Activated CD8-positive, alpha-beta memory T cell treated with anti-CD3 and anti-CD28 coated beads for 4 hours (primary cell): ENCODE data around the gene CFAP100.

Experiments
- DNase-seq, 2 donors: peaks; one replicate each; pipeline ENCODE4 v3.0.0-alpha.2; 2020; ENCODE audit warnings: low read depth in 2 of 2

CFAP100 gene

GRCh38 chr3:126399756-126400155, 5.0 kb downstream of the CFAP100 start:
- DNase-seq, result no peak

GRCh38 chr3:126401611-126402160, 7.0 kb downstream of the CFAP100 start:
- no peak for DNase-seq

DNA sequence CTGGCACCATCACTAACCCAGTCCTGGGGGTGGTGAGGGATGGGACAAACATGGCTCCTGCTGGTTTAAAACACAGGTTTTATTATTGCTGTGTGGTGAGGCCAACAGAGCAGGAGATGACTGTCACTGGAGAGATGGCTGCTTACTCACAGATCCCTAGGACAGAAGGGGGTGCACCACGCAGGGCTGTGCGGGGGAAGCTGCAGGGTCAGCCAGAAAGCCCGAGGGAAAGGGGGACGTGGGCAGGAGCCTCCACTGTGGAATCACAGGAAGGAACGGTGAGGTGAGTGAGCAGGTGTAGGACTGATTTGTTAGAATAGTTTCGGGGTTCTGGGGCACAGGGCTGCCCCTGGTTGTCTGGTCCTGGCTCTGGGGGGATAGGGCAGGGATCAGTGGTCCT, 7.5 kb downstream of the CFAP100 start:
- DNase-seq, result no peak

DNA sequence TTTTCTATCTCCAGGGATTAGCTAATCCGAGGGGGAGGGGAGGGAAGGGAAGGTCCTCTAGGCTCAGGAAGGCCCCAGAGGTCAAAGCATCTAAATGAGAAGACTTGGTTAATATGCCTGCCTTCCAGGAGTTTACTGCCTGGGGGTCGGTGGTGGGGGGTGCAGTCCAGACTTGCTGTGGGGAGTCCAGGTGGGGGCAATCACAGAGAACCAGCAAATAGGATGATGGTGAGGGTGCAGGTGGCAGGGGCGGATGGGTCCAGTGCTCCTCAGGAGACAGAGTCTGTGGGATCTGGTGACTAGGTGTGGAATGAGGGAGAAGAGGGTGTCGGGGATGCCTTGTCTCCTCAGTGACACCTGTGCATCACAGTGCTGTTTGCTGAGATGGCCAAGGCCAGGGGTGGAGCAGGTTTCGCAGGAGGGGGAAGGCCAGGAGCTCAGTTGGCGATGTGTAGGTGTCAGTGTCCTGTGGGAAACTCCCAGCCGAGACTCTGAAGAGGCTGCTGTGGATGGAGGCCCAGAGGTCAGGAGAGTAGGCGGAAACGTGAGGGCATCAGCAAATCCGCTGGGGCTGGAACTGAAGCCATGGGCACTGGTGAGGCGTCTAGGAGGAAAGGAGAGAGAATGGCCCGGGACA, 8.1 kb downstream of the CFAP100 start:
- no peak for DNase-seq

DNA sequence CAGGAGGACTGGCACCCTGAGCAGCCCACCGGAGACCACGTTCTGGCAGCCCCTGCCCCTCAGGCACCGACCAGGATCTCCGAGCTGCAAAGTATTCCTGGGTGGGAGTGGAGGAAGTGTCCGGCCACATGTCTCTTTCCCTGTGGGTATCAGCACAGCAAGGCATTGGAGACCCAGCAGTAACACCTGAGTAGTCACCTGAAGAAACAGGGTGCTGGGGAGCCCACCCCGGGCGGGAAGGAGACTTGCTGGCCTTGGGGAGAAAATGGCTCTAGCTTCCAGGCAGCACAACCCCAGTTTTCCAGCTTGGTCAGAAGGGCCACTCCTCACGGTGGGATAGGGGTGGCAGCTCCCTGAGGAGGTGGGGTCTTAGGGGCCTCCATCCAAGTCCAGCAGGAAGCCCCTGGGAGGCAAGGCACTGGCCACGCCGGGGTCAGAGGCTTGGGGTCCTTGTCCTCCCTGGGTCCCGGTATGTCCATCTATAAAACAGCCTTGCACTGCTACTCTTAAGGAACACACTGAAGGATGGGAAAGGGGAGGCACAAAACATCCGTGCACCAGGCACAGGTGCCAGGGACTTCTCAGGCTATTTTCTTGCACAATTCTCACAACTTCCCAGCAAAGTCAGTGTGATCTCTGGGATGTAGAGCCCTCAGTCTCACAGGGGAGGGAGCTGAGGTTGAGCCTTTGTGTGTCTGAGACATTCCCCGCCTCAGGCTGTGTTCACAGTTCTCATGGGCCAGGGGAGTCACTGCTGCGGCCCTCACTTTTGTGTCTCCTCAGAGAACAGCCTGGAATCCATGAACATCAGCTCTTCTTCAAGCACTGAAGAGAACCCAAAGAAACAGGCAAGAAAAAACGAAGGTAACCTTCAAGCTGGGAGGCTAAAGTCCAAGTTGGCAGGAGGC, 11.9 kb downstream of the CFAP100 start:
- no peak for DNase-seq

DNA sequence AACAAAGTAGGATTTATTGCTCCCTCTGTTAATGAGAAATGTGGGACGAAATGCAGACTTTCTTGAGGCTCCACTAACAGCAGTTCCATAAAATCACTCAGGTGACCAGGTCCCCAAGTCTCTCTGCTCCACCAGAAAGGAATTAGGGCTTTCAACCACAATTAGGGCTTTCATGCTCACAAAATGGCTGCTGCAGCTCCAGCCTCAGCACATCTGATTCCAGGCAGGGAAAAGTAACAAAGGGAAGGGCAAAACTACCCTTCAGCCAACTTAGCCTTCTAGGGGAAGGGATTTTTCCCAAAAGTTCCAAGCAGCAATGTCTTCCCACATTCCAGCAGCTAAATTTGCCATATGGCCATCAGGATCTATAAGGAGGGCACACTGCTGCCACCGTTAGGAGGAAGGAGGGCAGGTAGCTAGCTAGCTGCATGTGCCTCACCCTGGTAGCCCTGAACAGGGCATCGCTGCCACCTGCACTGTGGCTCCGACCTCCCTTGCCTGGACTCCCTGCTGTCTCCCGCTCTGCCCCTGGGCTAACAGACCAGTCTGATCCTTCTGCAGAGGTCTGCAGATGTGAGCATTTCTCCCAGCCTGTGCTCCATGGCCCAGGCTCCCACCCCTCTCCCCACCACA, 12.8 kb downstream of the CFAP100 start:
- no peak for DNase-seq

DNA sequence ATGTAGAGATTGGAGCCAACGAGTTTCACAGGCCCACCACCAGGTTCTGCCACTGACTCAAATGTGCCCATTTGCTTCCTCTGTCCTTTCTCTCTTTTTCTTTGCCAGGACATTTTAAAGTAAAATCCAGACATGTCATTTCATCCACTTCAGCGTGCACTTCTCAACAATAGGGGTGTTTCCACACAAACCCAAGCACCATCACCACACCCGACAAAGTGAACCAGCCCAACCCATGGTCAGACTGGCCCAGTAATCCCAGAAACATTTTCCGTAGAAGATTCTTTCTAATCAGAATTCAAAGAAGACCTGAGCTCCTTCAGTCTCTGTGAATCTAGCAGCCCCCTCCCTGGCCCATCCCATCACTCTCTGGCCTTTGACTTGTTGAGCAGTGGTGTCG, 13.4 kb downstream of the CFAP100 start:
- no peak for DNase-seq

GRCh38 chr3:126412841-126413692, 18.4 kb downstream of the CFAP100 start:
- DNase-seq, result no peak

DNA sequence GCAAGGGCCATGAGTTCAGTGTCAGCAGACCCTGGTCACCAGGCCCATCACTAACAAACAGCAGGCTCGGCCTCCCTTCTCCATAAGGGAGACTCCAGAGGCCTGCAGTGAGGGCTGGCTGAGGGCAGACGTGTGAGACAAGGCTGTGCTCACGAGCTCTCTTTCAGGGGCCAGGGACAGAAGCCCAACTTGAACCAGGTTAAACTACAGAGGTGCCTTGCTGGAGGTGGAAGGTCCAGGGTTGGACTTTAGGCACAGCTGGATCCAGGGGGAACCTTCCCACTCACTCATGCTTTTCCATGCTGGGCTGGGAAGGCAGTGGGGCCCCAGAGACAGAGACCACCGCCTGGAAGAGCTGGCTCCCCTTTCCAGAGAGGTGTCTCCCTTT, 19.0 kb downstream of the CFAP100 start:
- no peak for DNase-seq

DNA sequence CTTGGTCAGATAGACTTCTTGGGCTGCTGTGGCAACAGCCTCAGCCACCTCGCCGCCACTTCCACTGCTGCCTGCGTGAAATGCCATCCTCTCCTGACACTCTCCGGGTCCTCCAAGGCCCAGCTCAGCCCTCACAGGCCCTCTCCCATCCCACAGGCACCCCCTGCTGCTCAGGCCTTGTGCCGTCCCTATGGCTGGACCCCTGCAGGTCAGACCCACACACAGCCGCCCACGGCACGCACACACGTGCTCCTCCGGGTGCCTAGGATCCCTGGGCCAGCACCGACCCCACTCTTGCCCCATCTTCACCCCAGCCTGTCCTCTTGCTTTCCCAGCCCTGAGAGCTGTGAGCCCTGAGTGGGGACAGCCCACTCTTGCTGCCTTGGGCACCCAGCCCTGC, 19.7 kb downstream of the CFAP100 start:
- no peak for DNase-seq

DNA sequence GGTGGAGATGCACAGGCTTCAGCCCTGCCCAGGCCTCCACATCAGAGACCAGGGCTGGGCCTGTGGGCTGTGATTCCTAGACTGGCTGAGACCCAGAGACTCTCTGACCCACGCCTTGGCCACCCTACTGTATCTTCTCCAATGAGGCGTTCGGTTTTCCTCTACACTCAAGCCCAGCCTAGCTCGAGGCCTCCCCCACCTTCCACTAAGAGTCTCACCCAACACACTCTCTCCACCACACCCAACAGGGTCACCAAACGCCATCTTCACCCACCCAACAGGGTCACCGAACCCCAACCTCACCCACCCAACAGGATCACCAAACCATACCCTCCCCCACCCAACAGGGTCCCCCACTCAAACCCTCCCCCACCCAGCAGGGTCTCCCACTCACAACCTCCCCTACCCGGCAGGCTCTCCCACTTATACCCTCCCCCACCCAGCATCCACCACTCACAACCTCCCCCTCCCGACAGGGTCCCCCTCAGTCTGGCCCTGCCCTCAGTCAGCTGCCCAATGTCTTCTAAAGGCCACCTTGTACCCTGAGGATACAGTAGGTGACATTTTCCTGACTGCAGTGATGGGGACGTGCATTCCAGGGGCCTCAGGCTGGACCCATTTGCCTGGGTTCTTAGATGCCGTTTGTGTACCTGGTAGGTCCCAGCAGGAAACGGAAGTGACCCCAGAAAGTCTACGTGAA, 20.4 kb downstream of the CFAP100 start:
- no peak for DNase-seq

DNA sequence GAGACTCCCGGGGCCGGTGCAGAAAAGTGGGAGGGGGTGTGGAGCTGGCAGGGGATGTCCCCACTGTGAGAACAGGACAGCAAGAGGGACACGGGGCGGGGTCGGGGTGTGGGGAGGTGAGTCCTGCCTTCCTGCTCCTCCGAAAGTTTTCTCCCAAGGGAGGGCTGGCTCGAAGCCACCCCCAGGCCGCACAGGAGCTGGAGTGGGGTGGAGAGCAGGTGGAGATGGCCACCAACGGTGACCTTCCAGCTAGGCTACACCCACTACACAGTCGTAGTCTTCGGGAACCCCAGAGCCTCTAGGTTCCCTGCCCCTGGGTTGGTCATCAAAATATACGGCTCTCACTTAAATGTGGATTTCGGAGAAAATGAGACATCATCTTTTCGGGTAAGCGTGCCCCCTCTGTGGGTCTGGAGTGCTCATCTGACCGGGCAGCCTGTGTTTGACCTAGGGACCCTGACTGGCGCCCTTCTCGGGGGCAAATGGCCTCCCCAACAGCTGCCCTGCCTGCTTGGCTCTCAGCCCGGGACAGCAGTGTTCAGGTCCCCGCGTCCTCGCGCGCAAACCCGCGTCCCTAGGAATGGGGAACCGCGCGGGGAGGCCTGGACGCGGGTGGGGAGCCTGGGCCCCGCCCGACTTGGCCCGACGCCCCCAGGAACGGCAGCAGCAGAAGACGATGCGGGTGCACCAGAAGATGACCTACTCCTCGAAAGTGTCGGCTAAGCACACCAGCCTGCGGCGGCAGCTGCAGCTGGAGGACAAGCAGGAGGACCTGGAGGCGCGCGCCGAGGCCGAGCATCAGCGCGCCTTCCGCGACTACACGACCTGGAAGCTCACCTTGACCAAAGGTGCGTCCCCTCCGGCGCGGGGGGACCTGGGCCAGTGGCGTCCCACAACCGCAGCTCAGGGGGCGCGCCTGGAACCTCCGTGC, 21.2 kb downstream of the CFAP100 start:
- DNase-seq, result no peak

- no peak for DNase-seq
These were observed 22.2 kb downstream of the CFAP100 start for GRCh38 chr3:126416943-126417342.

GRCh38 chr3:126417515-126417914, 22.8 kb downstream of the CFAP100 start:
- DNase-seq, result no peak

- DNase-seq, result no peak
These were observed 23.3 kb downstream of the CFAP100 start for GRCh38 chr3:126417981-126418530.

DNA sequence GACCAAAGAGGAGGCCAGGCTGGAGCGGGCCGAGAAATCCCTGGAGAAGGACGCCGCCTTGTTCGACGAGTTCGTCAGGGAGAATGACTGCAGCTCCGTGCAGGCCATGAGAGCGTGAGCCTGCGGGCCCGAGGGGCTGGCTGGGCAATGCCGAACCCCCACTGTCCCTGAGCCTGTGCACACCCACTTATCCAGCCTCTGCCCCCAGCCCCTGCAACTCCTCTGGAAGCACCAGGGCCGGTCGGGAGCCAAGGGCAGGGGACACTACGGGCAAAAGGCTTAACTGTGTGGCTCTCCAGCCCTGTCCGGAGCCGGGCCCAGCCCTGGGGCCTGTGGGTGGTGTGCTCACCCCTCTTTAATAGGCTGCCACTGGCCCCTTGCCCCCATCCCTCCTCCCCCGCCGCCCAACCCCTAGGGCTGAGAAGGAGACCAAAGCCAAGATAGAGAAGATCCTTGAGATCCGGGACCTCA, 24.0 kb downstream of the CFAP100 start:
- no peak for DNase-seq

- DNase-seq, result no peak
These were observed 24.5 kb downstream of the CFAP100 start for GRCh38 chr3:126419151-126419703.

DNA sequence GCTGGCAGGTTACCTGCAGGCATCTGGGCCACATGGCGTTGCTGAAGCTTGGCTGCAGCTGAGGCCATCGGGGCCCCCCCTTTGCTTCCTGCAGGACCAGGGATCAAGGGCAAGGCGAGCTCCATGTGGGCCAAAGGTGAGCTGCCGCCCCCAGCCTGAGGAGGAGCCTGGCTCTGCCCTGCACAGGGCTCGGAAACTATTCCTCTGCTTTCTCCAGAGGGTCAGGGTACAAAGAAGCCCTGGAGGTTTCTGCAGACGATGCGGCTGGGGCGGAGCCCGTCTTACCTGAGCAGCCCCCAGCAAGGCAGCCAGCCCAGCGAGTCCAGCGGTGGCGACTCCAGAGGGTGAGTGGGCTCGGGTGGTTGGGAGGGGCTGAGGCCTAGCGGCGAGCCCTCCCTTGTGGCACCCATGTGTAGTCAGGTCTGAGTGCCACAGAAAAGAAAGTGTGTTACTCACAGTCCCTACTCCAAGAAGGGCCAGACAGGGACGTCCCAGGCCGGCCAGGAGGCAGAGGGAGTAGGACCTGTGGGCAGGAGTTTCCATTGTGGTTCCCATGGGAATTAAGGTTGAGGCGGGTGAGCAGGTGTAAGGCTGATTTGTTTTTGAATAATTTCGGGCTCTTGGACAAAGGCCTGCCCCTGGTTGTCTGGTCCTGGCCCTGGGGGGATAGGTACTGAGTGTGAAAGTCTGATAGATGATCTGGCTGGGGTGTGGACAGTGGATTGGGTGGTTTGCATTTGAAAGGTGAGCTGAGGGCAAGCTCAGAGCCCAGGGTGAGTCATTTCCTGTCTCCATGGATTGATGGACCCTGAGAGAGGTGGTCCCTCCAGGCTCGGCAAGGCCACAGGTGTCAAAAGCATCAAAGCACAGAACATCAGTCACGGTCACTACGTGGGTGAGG, 25.4 kb downstream of the CFAP100 start:
- DNase-seq, result no peak
